Measurements from ENCODE around the gene CHST3.
A peak's percentile ranks its signal among the peaks of the same experiment; 100 is the strongest.

The CHST3 gene

DNA sequence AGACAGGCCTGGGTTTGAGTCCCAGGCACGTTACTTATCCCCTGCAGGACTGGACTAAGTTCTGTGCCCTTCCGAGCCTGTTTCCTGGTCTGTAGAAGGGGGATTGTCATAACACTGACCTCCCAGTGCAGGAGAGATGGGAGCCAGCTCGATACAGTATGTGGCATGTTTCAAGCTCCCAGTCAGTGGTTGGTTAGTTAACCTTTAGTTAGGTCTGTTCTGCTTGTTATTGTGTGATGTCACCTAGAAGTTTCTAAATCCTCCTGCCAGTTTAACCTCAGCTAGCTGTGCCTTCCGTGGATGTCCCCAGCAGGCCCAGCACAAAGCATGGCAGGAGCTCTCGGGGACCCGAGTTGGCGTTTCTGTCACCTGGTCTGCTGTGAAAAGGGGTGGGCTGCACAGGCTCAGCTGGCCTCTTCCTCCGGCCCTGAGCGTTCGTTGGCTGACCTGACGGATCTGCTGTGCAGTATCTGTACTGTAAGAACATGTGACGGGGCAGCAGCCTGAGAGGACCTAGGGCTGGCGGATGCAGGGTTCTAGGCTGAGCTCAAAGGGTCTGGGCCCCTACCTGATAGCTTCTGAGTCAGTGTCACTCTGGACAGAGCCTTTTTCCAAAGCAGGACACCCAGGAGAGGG, 71.2 kb downstream of the CHST3 start:
- no peak for DNase-seq

DNA sequence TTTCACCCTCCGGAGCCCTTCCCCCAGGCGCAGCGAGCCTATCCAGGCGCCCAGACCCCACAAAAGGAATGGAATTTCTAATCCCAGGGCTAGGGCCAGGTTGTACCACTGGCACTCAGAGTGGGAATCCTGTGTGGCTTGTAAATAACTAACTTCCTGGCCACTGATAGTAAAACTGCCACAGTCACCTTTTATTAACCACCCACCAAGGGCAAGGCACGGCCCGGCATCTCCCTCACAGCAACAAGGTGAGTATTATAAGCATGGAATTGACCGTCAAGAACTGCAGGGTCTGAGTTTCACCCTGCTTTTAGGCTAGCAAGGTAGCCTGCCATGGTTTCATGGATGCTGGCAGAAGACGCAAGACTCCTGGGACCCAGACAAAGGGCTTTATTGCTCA, 73.1 kb downstream of the CHST3 start:
- DNase-seq: no peak

DNA sequence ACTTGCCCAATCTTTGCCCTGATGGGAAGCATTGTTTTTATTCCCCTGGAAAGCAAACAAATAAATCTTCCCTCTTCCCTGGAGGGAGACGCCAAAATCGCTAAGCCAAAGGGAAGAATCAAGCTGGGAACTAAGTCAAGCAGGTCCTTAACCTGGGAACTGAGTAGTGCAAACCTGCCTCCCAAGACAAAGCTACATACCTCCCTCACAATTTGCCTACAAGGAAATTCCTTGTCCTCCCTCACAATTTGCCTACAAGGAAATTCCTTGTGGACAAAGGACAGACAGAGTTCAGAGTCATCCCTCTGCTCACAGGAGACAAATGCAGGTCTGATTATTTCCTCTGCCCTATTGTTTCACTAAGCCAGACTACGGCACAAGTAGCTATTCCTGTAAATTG, 73.6 kb downstream of the CHST3 start:
- DNase-seq: no peak

DNA sequence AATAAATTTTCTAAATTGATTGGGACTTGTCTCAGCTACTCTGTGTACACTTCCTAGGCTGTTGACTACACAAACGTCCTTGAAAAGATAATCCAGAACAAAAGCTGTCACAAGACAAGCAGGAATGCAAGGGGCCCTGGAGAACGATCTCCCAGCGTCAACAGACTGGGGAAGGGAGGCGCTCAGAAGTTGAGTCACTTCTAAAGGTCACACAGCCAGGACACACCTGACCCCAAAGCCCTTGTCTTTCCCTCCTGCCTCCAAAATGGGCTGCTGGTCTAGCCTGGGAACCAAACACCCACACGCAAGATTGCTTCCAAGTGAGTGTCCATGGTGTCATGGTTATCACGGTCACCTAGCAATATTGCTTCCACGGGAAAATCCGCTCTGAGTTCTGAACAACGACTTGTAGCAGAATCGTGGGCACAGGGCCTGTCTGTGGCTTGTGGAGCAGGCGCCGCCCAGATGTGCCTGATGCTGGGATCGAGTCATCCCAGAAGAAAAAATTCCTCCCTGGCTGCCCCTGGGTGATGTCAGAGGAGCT, 74.3 kb downstream of the CHST3 start:
- no peak for DNase-seq

DNA sequence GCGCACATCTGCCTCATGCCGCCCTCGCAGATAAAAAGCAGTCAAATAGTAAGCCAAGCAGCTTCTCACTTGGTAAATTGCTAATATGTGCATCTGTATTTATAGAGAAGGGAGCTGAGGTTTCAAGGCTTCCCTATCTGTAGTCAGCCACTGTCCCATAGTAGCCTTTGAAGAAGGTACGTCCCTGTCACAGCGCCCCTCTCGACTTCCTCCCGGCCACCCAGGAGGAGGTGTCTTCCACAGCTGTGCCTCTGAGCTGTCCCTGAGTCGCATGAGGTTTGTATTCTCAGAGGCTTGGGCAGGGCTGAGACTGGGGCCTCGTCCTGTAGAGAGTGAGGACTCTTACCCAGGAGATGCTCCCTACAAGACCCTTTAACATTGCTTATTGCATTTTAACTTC, 75.2 kb downstream of the CHST3 start:
- no peak for DNase-seq

DNA sequence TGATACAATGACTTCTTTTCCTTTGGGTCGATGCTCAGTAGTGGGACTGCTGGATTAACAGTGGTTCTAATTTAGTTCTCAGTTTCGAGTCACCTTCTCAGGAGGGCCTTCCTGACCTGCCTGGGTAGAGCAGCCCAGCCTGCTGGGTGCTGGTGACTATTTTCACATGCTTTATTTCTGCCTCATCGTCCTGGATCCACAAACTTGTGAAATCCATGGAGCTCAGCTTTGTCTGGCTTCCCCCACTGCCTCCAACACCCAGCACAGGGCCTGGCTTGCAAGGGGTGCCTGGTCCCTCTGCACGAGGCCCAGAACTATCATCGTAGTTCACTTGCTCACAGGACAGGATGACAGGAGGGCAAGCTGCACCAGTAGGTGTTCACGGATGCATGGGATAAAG, 77.3 kb downstream of the CHST3 start:
- no peak for DNase-seq

DNA sequence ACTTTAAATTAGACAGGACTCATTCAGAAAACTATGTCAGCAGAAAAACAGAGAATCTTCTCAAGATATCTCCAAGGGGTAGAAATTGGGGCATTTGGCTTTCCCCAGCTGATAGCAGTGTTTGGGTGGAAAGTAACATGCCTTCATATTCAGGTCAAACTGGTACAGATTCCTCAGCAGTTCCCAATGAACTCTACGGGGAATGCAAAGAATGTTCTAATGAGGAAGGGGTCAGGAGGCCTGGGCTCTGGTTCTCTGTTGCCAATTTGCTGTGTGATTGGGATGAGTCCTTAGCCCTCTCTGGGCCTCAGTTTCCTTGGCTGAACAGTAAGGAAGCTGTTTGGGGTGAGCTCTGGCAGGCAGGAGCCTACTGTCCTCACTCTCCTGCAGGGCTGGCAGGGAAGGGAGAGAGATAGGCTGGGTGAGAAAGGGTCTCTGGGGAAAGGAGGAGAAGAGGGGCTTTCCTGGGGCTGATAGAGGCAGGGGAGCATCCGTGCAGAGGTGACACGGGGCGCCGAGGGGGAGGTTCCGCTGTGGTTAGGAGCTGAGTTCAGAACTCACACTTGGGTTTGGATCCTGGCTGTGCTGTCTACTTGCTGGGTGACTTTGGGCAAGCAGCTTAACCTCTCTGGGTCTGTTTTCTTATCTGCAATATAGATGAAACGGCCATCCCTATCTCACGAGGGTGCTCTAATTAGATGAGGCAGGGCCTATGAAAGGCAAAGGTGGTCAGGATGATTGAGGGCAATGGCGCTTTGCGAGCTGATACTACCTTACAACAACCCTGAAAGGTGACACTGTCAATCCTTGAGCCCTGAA, 79.0 kb downstream of the CHST3 start:
- DNase-seq: no peak

DNA sequence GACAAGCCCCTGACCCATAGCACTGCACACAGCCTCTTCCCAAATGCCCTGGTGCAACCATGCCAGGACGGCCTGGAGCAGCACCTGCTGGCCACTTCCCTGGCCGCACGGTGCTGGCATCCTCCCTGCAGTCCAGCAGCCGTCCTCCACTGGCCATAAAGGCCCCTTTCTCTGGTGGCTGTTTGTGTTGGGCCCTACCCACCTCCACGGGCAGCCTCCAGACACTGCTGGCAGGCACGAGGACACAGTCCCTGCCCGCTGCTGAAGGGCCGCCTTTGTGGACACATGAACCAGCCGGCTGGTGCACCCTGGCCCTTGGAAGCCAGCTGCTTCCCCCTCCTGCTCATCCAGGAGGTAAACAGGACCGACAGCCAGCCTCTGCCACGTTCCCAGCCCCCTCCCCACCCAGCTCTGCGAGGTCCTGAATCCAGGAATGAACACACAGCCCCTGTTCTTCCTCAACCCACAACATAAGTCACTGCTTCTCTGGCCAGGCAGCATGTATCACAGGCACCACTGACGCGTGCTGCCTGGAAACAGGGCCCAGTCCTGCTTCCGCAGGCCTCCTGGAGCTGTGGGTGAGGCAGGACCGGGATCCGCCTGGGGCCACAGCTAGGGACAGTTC, 80.3 kb downstream of the CHST3 start:
- DNase-seq: no peak

DNA sequence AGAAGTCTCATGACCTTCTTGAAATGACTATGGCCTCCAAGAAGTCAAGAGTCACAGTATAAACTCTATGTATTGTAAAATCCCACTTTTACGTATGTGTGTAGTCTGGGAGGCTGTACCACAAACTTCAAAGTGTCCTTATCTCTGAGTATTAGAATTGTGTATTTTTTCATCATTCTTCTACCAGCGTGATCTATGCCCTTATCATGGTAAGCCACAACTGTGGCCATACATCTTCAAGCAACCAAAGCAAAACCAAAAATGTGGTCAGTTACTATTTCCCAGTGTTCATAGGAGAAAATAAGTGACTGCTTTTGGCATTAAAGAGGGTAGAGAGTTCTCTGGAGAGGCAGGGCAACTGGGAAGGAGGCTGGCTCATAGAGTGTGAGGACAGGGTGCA, 81.4 kb downstream of the CHST3 start:
- DNase-seq: no peak

DNA sequence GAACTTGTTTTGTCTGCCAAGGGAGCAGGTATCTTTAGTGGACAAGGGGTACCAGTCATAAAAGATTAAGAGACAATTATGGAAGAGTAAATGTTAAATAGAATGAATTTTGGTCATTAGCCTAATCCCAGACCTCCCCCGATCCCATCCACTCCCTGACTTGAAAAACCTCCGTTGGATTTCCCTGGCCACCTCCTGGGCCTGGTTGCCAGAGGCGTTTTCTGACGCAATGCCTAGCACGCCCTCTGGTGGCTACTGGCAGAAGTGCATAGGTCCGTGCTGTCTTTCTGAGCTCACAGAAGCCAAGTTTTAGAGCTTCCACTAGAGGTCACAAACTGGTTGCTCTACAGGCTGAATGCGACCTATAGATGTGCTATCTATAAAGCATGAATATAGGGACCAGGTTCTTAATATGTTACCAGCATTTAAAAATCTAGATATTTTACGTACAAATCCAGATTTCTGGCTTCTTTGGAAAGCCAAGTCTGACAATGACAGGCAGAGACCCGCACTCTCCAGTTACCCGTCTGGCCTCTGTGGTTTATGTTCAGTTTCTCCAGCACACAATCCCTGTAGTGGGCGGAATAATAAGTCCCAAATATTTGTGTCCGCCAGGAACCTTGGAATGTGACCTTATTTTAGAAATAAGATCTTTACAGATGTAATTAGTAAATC, 84.4 kb downstream of the CHST3 start:
- peak; percentile 72 for DNase-seq

DNA sequence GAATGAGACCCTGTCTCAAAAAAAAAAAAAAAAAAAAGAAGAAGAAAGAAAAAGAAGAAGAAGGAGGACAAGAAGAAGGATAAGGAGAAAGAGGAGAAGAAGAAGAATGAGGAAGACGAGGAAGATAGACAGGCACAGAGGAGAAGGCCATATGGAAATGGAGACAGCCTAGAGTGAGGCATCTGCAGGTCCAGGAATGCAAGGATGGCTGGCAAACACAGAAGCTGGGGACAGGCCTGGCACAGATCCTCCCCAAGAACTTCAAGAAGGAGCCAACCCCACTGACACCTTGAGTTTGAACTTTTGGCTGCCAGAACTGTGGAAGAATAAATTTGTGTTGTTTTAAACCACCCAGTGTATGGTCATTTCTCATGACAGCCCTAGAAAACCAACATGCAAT, 85.3 kb downstream of the CHST3 start:
- no peak for DNase-seq

DNA sequence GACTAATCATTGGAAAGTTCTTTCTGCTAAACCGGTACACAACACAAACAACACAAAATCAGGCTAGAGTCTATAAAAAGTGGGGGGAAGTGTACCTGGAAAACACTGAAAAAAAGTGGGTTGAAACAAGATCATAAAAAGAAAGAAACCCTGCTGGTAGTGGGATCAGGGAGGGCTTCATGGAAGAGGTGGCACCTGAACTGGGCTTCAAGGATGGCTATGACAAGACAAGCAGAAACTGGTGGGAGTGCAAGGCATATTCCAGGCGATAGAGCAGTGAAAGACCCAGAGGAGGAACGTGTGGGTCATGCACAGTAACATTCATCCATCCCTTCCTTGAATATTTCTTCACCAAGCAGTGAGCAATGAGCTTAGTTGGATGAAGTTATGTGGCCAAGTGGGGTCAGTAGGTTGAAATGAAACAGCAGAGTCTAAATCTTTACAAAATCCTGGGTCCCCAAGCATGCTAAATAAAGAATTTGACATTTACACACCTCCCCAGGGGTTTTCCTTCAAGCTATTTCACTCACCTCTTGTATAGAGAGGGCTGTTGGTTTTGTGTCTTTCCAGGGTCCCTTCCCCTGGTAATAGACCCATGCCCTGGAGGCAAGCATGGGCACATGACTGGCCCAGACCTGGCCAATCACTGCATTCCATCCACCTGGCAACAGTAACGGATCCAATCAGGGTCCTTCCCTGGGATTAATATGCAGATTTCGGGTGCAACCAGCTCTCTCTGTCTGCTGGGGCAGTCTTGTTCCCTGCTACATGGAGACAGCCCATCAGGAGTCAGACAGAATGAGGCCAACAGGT, 86.0 kb downstream of the CHST3 start:
- DNase-seq: no peak

DNA sequence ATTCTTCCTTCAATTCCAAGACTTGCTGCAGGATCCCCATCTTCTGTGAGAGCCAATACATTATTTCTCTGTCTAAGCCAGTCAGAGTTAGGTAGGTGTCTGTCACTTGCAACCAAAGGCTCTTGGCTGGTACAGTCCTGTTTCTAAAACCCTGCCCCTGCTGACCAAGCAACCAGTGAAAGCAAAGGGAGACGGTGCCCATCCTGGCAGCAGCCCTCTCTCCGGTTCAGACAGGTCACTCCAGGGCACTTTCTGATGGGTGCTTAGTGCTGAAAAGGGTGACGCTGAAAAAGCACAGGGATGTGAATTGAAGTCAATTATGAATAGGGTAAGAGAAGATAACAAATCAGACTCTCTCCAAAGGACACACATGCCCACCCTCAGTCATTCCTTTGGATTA, 86.7 kb downstream of the CHST3 start:
- no peak for DNase-seq

DNA sequence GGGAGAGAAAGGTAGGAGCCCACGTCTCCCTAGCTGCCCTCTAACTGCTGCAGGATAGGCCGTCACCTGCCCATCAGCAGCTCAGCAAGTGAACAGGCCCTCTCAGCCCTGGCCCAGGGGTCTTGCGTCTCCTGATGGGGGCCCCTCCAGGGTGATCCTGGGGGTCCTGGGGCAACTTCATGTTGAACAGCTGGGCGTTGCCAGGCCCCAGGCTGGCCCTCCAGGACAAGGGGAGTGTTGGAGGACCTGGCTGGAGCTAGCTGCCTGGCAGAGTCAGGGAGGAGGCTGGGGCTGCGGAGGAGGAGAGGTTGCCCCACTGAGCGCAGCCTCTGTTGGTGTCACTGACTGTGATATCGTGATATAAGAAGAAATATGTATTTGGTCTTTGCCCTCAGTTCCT, 89.5 kb downstream of the CHST3 start:
- no peak for DNase-seq

DNA sequence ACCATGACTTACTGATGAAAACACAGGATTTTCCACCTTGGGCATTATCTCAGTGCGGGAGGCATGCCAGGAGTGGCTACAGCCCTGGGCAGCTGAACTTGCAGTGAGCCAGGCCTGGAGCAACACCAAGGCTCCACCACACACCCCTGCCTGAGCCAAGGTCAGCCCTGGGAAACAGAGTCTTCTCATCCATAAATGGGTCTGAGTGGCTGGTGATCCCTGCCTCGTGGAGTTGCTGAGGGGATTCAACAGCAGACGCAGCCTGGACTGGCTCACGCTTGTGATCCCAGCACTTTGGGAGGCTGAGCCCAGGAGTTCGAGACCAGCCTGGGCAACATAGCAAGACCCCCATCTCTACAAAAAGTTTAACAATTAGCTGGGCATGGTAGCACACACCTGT, 91.9 kb downstream of the CHST3 start:
- DNase-seq: no peak

DNA sequence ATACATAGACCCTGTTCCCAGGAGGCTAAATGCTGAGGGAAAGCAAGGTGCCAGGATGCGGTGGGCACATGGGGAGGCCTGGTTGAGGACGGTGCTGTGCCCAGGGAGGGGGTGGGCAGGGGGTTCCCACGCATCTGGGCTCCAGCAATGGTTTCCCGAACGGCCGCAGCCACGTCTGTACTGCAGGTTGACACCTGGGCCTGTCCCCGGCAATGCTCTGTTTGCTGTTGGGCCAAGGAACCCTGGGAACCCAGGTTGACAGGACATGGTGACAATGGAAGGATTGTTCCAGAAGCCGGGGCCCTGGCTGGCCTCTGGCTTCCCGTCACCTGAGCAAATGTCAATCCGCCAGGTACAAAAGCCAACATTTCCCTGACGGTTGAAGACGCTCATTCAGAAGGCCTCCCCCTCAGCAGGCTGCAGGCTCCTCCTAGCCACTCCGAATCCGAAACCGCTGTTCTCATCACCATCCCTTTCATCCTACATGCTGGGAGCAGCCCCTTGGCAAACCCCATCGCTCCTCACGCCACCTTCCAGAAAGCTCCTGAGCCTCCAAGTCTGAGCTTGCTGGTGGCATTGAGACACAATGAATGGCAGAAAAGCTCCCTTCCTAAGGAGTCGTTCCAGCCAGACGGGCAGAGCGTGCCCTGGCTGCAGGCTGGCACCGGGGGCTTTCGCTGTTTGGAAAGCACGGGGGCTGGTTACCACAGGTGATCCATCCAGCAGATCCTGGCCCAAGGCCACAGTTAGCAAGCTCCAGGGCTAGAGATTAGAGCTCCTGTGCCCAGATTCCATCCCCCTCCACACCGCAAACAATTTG, 92.9 kb downstream of the CHST3 start:
- no peak for DNase-seq

DNA sequence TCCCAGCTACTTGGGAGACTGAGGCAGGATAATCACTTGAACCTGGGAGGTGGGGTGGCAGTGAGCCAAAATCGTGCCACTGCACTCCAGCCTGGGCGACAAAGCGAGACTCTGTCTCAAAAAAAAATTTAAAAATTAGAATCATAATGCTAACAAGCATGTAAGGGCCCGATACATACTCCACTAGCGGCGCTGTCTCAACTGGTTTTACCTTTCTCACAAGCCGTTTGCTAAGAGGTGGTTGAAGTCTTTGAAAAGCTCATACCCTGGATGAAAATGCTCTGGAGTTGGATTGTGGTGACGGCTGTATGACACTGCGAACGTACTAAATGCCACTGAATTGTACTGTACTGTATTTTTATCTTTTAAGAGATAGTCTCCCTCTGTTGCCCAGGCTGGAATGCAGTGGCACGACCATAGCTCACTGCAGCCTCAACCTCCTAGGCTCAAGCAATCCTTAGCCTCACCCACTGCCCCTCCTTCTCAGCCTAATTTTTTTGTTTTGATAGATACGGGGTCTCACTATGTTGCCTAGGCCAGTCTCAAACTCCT, 94.2 kb downstream of the CHST3 start:
- DNase-seq: no peak

DNA sequence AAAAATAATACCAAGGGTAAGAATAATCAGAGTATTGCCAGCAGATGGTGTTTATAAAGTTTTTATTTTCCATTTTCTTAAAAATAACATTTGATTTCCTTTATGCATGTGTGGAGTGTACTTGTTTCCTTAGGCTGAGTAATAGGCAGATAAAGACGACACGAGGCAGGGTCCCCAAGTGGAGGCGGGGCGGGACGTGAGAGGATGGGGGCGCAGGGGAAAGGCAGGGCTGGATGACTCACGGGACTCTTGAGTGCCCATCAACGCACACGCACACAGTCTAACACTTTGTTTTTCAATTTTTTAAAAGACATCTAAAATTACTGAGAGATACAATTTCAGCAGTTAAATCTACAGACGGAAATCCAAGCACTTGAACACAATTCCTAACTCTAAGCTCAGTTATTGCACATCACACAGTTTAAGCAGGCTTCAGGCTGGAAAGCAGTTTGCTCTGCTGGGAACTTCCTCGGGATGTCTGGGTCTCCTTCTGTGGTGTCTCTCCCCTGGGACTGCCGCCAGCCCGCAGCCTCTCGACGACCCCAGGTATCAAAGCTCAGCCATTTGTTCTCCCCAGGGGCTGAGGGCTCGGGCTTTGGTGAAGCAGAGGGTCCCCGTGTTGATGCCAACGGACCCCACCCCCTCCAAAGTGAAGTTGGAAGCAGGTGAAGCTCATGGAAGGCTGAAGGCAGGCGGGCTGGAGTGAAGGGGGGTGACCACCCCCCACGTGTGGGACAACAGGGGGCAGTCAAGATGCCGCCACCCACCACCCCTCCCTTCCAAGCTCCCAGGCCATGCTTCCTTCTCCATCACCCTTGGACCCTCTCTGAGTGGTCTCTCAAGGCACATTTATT, 95.0 kb downstream of the CHST3 start:
- no peak for DNase-seq

DNA sequence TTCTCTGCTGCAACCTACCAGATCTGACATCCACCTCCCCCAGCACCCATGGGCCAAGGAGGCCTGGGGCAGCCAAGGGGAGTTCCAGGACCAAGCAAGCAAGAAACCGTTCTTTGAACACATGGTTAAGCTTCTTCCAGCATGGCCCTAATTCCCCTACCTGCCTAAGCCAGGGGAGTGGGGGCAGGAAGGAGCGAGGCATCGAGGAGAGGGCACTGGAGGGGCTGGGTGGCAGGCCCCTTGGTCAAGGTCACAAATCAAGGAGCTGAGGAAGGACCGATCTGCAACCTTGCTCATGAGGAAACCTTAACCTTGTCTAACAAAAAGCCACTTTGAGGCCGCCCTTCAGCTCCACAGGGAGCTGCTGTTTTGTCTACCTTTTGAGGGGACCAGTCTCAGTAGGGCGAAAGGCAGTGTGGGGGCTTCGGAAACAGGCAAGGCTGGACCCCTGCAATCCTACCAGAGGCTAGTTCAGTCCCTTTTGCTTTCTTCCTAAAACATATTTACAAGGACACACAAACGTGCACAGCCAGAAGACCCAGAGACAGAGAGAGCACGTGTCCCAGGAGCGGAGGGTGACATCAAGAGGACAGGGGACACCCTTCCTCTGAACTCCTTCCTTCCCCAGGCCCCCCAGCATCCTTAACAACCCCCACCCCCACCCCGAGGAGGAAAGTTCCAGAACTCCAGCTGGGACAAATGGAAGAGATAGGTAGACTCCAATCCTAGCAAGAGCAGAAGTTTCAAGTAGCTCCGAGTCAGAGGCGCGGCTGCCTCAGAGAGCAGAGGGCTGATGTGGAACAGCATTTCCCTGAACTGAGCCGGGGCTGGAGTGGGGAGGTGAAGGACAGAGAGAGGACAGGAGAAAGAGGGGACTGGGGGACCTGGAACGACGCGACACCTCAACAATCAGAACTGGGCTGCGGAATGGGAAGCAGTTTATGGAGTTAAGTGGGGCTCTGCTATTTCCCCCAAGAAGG, 95.9 kb downstream of the CHST3 start:
- no peak for DNase-seq
